Right renal cortex interstitium (tissue), 3 donors: ENCODE results near the gene ASCL1. TPM values are rescaled to one million over a fixed set of nuclear protein-coding genes. Genes with fewer than 3 reads are reported as not detected.

Experiments
- DNase-seq, 3 donors: peaks; one replicate each; pipeline ENCODE4 v3.0.0-alpha.2; 2013; ENCODE audit warnings: low read depth in 3 of 3, low spot score in 2 of 3
- polyA plus RNA-seq, 3 donors: library from polyadenylated mRNA; unstranded; fragments of 120-200 nt; gene quantifications; one replicate each; pipeline ENCODE4 v1.2.1, GENCODE V29; 2013; ENCODE audit not compliant: insufficient read length in 3 of 3

Gene ASCL1
- polyA plus RNA-seq, 3 donors = 0.11 to 0.14 (median 0.14) TPM

DNA sequence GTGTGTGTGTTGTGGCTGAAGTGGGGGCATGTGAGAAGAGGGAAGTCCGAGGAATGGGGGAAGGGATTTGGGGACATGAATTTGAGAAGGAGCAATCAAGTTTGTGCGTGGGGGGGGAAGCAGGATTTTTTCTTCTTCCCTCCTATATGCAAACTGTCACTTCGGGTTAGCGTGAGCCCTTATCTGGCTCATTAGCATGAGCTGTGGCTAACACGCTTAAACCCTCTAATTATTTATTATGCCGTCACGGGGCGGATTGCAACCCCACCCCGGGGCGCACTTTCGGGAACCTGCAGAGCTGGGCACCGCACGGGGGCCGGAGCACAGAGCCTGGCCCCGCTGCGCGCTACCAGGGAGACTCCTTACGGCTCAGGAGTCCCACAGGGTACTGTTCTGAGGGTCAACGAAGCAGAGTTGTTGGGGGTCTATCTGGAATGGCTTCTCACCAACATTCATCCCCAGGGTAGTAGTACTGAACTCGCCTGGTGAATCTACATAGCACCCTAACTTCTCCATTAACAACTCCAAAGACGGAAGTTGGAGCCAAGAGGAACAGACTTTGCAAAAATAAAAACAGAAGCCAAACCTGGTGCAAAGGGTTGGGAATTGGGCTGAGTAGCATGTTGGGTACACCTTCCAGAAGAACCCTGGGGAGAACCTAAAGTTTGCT is 6.4 kb upstream of the ASCL1 start:
- no peak for DNase-seq

DNA sequence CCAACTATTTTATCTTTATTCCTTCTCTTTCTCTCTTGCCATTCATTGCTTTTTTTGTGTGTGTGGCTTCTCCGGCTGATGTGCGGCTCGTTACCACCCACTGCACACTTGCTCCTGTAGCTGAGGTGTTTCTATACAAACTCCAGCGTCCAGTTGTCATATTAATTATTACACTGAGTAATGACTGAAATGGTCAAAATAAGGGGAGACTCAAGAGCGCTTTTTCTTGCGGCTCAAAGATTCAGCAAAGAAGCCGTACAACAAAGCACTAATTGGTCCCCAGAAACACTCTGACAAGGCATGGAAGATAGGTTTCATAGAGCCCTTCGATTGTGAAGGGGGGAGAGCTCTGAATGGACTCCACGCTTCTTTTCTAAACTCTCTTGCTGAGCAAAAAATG is 5.6 kb upstream of the ASCL1 start:
- no peak for DNase-seq

DNA sequence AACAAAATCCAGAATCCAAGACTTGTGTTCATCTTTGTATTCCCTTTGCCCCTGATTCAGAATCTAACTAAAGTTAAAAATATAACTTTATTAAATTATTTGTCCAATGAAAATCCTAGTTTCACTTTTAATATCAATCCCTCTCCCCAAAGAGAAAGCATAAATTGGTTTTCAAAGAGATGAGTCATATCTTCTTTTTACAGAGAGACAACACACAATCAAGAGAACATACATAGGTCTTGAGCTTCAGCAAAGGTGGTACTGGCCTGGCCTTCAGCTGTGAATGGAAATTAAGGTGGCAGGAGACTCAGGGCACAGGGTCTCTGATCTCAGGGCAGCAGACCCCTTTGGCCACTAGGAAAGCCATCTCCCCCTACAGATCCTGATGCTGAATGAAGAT is 4.3 kb upstream of the ASCL1 start:
- DNase-seq = no peak

DNA sequence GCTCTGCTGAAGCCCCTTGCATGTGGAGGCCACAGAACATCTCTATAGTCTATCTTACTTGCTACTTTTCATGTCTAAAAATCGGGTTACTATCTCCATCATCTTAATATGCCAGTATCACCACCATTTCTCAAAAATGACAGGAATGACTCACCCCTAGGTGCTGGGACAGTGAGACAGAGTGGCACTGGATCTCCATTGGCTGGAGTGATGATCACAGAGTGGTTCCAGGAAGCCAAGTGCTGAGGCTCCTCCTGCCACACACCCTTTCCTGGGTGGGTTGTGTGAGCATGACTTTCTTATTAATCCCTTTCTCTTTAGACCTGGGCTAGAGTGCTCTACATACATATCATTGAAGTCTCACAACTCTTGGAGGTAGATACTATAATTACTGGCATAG is 3.3 kb upstream of the ASCL1 start:
- no peak for DNase-seq

DNA sequence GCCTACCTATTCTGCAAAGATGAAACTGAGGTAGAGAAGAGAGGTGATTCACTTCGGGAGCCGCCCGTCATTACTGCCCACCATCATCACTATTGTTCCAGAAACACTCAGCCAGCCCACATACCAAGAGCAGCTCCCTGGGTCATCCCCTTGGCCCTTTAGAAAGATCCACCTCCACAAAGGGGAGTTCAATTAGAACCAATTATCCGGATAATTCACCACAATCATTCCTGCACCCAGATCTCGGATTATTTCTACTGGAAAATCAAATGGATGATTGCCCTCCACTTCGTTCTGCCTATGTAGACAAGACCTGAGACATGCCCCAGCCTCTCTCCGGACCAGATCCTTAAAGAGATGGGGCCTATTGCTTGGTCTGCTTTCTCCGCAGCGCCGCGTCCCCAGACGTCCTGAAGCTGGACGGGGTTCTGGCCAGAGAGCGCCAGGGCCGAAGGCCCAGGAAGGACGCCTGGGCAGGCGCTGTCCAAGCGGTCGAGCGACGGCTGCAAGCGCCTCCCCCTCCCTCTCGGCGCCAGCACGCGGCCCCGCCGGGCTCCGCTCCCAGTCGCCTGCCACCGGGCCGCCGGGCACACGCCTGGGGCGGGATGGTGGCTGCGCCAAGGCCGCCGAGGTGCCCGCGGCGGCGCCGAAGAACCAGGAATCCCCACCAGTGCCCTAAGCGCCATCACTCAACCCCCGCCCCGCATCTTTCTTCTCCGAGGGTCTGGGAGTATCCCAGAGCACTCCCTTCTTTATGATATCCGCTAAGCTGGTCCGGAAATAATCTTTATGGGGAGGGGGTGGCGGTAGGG is 1.3 kb upstream of the ASCL1 start:
- DNase-seq = no peak

DNA sequence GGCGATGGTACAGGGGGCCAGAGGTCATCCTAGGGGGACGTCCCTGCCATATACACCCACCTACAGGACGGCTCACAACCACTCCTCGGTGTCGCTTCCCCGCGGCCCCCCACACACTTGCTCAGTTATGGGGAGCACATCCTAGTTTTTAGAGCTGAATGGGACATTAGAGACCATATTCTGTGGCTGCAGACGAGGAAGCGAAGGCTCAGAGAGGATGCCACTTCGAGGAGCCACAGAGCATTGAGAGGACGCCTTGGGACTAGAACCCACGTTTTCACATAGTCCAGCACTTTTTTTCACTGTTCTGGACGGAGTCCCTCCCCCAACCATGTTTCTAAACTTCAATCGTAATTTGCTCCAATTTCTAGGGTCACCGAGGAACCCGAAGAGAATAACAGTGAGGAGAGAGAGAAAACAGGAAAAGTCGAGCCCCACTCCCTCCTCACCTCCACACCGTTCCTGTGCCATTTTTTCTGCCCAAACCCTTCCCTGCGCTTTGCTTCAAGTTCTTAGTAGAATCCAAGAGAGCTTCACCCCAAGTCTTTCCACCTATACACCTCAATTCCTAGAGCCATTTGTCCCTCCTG is 641 bp upstream of the ASCL1 start:
- DNase-seq = no peak

DNA sequence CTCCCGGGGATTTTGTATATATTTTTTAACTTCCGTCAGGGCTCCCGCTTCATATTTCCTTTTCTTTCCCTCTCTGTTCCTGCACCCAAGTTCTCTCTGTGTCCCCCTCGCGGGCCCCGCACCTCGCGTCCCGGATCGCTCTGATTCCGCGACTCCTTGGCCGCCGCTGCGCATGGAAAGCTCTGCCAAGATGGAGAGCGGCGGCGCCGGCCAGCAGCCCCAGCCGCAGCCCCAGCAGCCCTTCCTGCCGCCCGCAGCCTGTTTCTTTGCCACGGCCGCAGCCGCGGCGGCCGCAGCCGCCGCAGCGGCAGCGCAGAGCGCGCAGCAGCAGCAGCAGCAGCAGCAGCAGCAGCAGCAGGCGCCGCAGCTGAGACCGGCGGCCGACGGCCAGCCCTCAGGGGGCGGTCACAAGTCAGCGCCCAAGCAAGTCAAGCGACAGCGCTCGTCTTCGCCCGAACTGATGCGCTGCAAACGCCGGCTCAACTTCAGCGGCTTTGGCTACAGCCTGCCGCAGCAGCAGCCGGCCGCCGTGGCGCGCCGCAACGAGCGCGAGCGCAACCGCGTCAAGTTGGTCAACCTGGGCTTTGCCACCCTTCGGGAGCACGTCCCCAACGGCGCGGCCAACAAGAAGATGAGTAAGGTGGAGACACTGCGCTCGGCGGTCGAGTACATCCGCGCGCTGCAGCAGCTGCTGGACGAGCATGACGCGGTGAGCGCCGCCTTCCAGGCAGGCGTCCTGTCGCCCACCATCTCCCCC is 777 bp downstream of the ASCL1 start:
- no peak for DNase-seq

DNA sequence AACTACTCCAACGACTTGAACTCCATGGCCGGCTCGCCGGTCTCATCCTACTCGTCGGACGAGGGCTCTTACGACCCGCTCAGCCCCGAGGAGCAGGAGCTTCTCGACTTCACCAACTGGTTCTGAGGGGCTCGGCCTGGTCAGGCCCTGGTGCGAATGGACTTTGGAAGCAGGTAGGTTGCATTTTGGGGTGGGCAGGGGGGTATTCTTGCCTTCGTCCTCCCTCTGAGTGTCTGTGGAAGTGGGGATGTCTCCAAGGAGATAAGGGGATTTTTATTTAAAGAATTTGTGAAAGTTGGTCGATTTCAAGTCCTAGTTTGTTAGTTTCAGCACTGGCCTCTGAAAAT is 1.3 kb downstream of the ASCL1 start:
- no peak for DNase-seq

DNA sequence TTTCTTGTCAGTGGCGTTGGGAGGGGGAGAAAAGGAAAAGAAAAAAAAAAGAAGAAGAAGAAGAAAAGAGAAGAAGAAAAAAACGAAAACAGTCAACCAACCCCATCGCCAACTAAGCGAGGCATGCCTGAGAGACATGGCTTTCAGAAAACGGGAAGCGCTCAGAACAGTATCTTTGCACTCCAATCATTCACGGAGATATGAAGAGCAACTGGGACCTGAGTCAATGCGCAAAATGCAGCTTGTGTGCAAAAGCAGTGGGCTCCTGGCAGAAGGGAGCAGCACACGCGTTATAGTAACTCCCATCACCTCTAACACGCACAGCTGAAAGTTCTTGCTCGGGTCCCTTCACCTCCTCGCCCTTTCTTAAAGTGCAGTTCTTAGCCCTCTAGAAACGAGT is 1.9 kb downstream of the ASCL1 start:
- DNase-seq = no peak

DNA sequence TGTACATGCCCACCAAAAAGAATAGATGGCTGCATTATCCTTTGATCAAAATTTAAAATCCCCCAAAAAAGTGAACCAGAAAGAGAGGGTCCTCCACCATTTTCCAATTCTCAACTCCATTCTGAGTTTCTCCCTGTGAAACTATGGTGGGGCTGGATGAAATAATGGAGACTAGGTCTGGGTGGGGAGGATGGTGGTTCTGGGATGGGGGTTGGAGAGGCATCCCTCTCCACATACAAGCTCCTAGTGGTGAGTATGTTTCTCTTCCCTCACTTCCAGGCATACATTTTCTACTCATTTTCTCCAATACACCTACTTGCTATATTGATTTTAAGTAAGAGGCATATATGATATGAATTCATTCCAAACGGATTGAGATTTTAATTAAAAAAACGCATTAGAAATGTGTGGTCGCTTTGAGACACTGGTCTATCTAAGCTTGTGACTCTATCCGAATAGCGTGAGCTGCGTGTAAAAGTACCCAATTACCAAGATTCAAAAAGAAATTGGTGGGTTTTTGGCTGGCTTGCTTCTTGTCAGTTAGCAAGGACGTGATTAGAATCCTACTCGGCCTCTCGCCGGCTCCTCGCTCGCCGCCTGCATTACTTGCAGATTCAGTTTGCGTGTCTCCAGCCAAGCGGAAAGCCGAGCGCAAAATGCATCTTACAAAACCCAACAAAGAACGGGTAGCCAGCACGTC is 3.4 kb downstream of the ASCL1 start:
- DNase-seq = no peak

DNA sequence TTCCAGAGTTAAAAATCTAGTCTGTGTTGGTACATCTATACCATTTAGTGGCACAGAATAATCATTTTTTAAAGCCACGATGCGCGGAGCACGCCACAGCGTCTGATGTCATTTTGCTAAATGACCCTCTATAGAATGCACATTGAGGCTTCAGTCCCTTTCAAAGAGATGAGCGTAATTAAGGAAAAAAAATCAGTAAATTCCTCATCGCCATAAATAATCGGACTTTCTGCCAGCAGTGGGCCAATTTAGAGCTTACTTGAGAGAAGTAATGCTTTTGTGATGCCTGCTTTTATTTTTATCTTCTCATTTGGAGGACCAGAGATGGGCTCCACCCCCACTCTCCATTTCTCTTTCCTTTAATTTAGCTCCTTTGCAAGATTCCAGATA is 4.0 kb downstream of the ASCL1 start:
- DNase-seq = no peak

DNA sequence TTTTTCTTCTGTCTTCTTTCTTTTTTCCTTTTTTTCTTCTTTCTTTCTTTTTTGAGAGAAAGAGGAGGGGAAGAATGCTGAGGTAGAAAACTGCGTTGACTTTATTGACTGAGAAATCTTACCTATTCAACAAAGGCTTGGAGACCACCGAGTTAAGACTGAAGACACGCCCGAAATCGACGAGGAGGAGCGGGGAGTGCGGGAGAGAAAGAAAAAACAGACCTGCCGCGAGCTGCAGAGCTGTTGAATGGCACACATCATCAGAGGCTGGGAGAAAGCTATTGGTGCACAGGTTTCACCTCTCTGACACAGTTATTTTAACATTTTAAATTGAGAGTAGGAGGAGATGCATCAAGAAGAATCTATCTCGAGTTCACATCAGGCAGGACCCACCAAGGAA is 5.1 kb downstream of the ASCL1 start:
- no peak for DNase-seq

DNA sequence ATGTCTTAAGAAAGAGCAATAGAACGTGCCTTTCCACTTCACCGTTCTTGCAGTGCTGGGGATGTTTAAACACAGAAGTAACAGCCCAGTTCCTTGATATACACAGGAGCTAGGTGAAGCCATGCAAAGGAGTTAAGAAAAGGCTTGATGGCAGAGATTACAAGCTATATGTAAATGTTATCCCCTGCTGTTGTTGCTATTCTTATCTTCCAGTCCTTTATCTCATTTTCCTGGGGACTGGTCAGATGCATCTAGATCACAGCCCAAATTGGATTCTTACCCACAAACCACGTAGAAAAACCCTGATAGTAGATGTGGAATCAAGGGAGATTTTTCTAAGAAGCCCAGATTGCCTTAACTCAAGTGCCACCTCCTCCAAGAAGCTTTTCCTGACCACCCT is 5.5 kb downstream of the ASCL1 start:
- DNase-seq = no peak

DNA sequence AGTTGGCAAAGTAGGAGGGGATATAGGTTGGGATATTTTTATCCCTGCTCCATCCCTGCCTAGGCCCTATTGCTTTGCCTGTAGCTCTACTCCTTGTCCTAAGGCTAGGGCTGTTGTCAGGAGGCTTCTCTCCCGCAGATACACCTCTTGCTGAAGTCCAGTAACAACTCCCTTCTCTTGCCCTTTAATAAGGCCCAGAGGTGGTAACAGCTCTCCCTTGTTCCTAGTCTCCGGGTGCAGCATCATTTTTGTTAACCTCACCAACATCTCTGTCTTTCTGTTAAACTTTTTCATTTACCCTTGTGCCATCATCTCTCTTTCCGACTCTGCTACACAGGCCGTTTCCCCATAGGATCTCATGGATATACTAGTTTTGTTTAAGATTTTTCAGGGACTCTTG is 6.3 kb downstream of the ASCL1 start:
- DNase-seq = no peak

DNA sequence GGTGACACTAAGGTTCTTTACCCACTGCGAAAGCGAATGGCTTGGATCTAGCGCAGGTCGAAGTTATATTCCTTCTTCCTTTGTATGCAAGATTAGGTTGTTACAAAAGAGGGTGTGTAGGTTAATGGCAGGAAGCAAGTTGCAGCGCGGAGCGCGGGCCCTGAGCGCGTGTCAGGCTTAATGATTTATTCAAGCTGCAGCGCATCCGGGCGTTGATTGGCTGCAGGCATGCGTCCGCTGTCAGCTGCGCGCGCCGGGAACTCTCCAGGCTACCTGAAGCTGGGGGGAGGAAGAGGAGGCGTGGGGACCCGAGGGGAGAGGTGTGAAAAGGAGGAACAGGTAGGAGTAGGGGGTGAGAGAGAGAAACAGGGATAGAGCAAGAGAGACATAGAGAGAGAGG is 7.4 kb downstream of the ASCL1 start:
- DNase-seq = no peak

DNA sequence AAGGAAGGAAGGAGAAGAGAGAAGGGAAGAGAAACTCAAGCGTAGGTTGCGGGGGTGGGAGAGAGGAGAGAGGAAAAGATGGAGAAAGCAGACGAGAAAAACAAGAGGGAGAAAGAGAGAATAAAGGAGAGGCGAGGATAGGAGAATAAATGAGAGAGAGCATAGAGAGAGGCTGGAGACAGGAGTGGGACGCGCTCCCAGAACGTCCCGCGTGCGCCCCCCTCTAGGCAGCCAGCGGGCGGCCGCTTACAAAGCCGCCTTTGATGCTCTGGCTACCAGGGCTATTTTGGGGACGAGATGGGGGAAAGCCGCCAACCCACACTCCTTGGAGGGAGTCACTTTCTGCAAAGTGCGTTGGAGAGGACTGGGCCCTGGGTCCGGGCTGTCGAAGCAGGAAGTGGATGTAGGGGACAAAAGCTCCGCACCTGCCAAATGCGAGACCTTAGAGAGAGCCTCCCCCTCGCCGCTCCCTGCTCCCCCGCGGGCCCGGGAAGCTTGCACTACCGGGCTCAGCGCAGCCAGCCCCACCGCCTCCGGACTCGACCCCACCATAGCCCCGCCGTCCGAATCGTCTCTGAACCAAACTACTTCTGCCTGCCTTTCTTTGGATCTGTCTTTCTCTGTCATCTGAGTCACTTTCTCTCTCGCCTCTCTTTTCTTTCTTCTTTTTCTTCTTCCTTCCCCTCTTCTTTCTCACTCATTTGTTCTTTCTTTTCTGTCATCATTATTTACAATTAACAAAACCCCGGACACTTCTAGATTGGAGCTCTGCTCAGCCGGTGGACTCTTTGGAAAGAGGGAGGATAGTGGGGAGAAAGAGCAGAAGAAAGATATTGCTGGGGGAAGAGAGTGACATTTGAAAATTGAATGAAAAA is 8.0 kb downstream of the ASCL1 start:
- DNase-seq = no peak

DNA sequence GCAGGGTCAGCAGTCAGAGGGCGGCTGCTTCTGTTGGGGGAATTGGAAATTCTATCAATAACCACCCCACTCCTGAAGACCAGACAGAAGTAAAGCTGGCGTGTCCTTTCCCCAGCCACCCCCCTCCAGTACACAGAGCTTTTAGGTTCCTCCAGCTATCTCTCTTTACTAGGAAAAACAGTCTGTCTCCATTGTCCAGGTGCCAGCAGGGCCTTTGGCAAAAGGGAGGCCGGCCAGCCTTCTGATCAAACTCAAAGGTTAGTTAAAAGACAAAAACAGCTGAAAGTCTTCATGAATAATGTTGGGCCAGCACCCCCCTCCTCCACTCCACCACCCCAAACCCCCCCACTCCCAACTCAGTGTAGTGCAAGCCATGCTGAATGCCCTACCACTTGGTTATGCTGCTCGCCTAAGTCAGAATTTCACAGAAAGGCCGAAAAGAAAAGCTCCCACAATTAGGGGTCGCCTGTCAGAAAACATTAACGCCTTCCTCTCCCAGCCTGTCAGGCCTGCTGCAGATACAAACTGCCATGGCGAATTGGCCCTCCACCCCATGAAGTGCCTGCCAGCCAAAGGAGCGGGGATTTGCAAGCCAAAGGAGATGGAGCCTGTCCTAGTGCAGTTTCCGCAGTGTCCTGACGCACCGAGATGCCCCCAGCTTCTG is 8.9 kb downstream of the ASCL1 start:
- DNase-seq = no peak

DNA sequence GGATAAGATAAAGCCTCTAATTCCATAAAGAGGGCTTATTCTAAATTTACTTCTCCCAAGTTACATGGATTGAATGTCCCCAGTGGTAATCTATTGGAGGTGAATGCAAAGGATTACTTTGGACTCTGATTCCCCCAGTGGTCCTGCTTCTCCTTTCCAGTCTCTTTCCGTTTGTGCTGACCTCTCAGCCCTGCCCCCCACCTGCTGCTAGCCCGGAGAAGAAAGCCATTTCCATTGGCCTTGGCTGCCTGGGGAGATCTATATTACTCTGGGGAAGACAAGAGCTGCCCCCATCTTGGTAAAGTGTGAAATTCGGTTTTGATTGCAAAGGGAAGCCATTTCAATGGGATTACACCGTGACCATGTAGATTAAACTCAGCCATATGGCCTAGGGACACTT is 13.3 kb downstream of the ASCL1 start:
- DNase-seq = no peak

DNA sequence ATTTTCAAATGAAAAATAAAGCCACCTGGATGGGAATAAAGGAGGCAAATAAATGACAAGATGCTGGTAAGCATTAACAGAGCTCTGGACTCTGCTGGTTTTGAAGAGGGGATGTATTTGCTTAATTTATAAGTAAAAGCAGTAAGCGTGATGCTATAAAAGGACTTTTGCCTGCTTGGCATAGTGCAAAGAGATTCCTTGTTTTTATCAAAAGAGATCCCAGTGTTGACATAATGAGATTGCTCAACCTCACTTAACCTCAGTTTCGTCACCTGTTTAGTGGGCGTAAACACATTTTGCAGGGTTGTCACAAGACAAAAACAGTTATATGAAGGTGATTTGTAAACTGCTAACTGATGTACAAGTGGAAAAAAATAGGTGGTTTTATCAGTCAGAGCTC is 13.8 kb downstream of the ASCL1 start:
- DNase-seq = no peak
